ENCODE measurements around the gene GHRH. TPM values are rescaled to one million over a fixed set of nuclear protein-coding genes. Genes with fewer than 3 reads are reported as not detected.

The GHRH gene
- total and polyA plus RNA-seq, 11 donors, result not detected

GRCh38 chr20:37295001-37295400 is 33.4 kb upstream of the GHRH start:
- Histone ChIP-seq H3K27ac (peak overlapping the region in 2 of 12 donors; percentile 81 to 87), H3K4me3 (no peak overlapping the region), H3K36me3 (peaks cover 0 to 26% (median 7%) of the 10 kb centered on the region in 9 donors), H3K27me3 (no peaks in the 10 kb centered on the region), H3K9me3 (peaks cover 0 to 12% (median 0%) of the 10 kb centered on the region in 12 donors), H3K4me1 (peaks cover 0 to 88% (median 26%) of the 10 kb centered on the region in 12 donors)
- ATAC-seq (peak in 1 of 4 donors; percentile 53), DNase-seq (no peak)
- no peak for TF ChIP-seq POLR2A (IDR thresholded peaks at IDR 0.05)
- TF ChIP-seq CTCF (IDR thresholded peaks at IDR 0.05), result no peak
- 49 to 66% (median 57%) methylated on average over 3 of the region's 3 CpGs for WGBS, 4 donors
- intact Hi-C loops (cut with DNase I), result no loop called here

- no peak overlapping the region for H3K4me3 ChIP-seq
- ATAC-seq (peak in 2 of 4 donors; percentile 18 to 36), DNase-seq (no peak)
- H3K27me3 ChIP-seq, result no peaks in the 10 kb centered on the region
- TF ChIP-seq POLR2A (IDR thresholded peaks at IDR 0.05) (no peak), CTCF (IDR thresholded peaks at IDR 0.05) (no peak)
- peak overlapping the region in 2 of 12 donors; percentile 81 to 87 for H3K27ac ChIP-seq
- peaks cover 0 to 12% (median 0%) of the 10 kb centered on the region in 12 donors for H3K9me3 ChIP-seq
- 84 to 88% (median 86%) methylated on average over 6 of the region's 6 CpGs for WGBS, 4 donors
- intact Hi-C loops (cut with DNase I), result no loop called here
- peaks cover 0 to 23% (median 7%) of the 10 kb centered on the region in 9 donors for H3K36me3 ChIP-seq
- H3K4me1 ChIP-seq, result peaks cover 0 to 88% (median 27%) of the 10 kb centered on the region in 12 donors
These were observed 32.8 kb upstream of the GHRH start for GRCh38 chr20:37294262-37294981.

- H3K36me3 ChIP-seq, result peaks cover 0 to 16% (median 6%) of the 10 kb centered on the region in 9 donors
- H3K27ac ChIP-seq, result peak overlapping the region in 2 of 12 donors; percentile 81 to 87
- peaks cover 0 to 12% (median 0%) of the 10 kb centered on the region in 12 donors for H3K9me3 ChIP-seq
- H3K27me3 ChIP-seq, result no peaks in the 10 kb centered on the region
- no peak for ATAC-seq
- peaks cover 0 to 93% (median 25%) of the 10 kb centered on the region in 12 donors for H3K4me1 ChIP-seq
- H3K4me3 ChIP-seq, result no peak overlapping the region
- no peak for DNase-seq
- intact Hi-C loops (cut with DNase I), result no loop called here
- no peak for TF ChIP-seq POLR2A (IDR thresholded peaks at IDR 0.05)
- TF ChIP-seq CTCF (IDR thresholded peaks at IDR 0.05), result no peak
- WGBS, 4 donors, result 95 to 97% (median 96%) methylated on average over 11 of the region's 11 CpGs
These were observed 31.8 kb upstream of the GHRH start for GRCh38 chr20:37293301-37293943.

DNA sequence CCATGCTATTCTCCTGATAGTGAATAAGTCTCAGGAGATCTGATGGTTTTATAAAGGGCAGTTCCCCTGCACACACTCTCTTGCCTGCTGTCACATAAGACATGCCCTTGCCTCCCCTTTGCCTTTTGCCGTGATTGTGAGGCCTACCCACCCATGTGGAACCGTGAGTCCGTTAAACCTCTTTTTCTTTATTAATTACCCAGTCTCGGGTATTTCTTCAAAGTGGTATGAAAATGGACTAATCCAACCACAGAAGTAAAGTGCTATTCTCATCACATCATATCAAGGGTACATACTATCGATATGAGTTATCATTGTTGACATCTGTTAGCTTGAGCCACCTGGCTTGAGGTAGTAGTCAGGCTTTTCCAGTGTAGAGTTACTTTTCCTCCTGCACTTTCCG is 30.1 kb upstream of the GHRH start:
- Histone ChIP-seq H3K27ac (no peak overlapping the region), H3K4me1 (peaks cover 0 to 78% (median 15%) of the 10 kb centered on the region in 12 donors), H3K36me3 (peaks cover 0 to 16% (median 6%) of the 10 kb centered on the region in 9 donors), H3K9me3 (peaks cover 0 to 12% (median 0%) of the 10 kb centered on the region in 12 donors), H3K4me3 (no peak overlapping the region), H3K27me3 (no peaks in the 10 kb centered on the region)
- DNase-seq (no peak), ATAC-seq (no peak)
- TF ChIP-seq POLR2A (IDR thresholded peaks at IDR 0.05) (no peak), CTCF (IDR thresholded peaks at IDR 0.05) (no peak)
- intact Hi-C loops (cut with DNase I), result no loop called here
- 93 to 96% (median 94%) methylated on average over 6 of the region's 6 CpGs for WGBS, 4 donors
